ENCODE measurements around the gene RPL13.

GRCh38 chr16:89581045-89581695 is 20.7 kb downstream of the RPL13 start:
- TF ChIP-seq RAD21 (IDR thresholded peaks at IDR 0.05) (no peak), CTCF (IDR thresholded peaks at IDR 0.05; ENCODE audit: low read depth, low read length, missing input control) (no peak)
